NCI-H774 (cell line): ENCODE measurements around the gene XYLT1.
"Not testable (repeated sequence)": the region's sequence is repeated elsewhere in the genome, so short reads cannot be mapped to it uniquely, and the experiment has no call there.

Experiments
- DNase-seq: peaks from one replicate; lab custom pipeline; 2025; lab: John Stamatoyannopoulos, UW

Gene XYLT1

GRCh38 chr16:17491140-17491662 is 20.4 kb upstream of the XYLT1 start:
- DNase-seq: no peak

DNA sequence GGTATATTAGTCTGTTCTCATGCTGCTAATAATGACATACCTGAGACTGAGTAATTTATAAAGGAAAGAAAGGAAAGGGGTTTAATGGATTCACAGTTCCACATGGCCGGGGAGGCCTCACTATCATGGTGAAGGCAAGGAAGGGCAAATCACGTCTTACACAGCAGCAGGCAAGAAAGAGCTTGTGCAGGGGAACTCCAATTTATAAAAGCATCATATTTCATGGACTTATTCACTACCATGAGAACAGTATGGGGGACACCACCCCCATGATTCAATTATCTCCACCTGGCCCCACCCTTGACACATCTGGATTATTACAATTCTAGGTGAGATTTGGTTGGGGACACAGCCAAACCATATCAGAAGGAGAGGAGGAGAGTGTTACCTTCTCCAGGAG is 17.7 kb upstream of the XYLT1 start:
- no peak for DNase-seq

DNA sequence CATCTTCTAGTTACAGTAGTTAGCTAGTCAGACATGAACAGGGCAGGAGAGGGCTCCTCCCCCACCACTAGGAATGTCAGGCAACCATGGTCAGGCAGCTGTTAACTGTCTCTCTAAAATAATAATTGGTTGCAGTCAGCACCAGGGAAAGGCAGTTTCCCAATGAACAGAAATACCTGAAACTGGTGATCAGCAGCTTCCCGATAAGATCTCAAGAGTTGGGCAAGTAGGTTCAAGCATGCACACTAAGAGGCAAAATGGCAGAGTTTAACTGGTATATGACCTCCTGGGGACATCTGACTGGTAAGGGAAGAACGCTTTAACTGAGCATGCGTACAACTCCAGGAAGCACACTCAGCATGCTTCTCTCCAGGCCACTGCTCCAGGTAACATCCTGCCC is 12.6 kb upstream of the XYLT1 start:
- DNase-seq: no peak

GRCh38 chr16:17482341-17482740 is 11.6 kb upstream of the XYLT1 start:
- DNase-seq: not testable (repeated sequence)

DNA sequence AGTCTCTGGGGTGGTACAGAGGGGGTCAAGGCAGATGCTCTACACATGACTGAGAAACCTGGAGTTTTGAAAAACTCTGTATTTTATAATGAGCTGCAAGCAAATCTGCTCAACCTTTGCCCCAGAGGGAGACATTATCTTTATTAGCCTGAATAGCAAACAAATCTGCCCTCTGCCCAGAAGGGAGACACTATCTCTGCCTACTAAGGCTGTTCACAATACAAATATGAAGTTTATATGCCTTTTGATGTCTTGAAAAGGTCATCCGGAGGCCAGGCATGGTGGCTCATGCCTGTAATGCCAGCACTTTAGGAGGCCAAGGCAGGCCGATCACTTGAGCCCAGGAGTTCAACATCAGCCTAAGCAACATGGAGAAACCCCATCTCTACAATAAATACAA is 11.0 kb upstream of the XYLT1 start:
- DNase-seq: no peak

DNA sequence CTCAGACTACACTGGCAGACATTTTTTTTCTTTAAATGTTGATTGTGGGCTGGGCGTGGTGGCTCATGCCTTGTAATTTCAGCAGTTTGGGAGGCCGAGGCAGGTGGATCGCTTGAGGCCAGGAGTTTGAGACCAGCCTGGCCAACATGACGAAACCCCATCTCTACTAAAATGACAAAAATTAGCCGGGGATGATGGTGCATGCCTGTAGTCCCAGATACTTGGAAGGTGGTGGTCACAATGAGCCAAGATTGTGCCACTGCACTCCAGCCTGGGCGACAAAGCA is 6.4 kb upstream of the XYLT1 start:
- not testable (repeated sequence) for DNase-seq

DNA sequence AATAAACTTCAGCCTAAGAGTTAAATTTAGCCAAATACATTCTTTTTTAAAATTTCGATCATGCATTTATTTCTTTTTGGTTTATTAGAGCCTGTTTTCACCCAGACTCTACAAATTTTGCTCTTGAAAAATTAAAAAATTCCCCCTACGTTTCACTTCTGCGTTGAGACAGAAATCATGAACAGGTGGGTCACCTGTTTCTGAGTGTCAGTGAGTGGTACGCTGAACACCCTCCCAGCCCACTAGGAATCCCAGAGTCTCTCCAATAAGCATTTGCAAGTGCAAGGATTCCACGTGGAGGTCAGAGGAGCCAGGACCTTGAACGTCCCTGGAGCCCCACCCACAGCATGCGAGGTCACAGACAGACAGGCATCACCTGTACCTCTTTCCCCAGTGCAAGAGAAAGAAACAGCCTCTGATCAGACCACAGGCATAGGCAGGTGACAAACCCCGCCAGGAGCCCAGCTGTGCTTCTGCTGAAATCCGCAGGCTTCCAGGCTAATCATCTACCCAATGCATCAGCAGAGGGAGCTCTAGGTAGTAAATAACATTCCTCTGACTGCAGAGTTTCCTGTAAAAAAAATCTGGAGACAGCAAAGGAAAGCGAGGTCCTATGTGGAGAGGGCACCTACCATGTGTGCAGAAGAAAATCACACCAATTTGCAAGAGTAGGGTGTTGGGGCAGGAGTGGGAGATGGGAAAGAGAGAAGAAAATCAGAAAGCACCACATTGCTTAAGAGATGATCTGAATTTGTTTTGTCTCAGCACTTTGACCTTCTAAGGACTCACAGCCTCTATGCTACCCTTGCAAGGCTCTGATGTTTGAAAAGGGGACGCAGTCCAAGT is 5.9 kb upstream of the XYLT1 start:
- DNase-seq: peak; percentile 67

DNA sequence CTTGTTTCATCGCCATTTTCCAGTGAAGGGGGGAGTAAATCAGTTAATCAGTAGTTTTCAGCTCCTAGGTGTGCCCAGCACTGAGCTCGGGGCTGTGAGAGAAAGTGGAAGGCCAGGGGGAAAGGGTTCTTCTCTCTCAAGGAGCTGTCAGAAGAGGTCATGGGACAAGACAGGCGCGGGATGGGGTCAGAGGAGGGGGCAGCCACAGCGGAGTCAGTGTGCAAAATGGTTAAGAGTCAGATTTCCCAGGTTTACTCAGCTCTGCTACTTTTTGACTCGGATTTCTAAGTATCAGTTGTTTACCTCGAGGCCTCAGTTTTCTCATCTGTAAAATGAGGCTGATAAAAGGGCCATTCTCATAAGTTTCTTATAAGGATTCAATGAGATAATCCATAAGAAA is 4.3 kb upstream of the XYLT1 start:
- no peak for DNase-seq

DNA sequence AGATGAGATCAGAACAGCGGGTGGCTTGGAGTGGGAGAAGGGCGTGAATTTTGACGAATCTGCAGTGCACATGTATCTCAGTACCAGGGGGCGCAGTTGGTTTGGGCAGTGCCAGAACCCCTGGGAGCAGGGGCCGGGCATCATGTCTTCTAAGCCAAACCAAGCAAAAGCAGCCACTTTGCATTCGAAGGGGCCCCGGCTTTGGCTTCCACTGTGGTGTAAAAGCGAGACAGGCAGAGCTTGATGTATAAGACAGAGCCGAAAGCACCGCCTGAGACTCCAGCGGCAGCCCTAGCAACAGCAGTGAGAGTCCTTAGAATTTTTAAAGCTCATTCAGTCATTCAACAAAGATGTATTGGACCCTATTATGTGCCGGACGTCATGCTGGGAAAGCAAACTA is 3.8 kb upstream of the XYLT1 start:
- no peak for DNase-seq

DNA sequence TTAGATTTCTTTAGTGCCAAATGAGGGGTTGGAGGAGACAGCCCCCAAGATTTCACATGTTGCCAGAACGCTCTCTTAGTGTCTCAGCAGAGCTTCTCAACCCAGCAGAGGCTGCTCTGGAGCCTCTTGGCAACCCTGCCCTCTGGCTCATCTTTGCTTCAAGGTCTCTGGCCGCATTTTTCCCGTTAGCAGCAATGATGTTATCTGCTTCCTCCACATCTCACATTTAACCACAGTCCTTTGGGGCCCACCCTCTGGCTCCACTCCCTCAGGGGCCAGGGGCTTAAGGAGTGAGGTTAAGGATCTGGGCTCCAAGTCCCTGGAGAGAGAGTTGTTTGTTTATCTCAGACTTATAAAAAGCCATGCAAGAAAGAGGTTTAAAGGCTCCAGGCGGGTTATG is 3.3 kb upstream of the XYLT1 start:
- DNase-seq: no peak

- no peak for DNase-seq
These were observed 1.1 kb upstream of the XYLT1 start for GRCh38 chr16:17471719-17472461.

GRCh38 chr16:17470182-17470907 is 415 bp downstream of the XYLT1 start:
- no peak for DNase-seq

GRCh38 chr16:17469741-17470181 is 999 bp downstream of the XYLT1 start:
- DNase-seq: no peak

GRCh38 chr16:17469011-17469740 is 1.6 kb downstream of the XYLT1 start:
- DNase-seq: no peak

- DNase-seq: no peak
These were observed 2.1 kb downstream of the XYLT1 start for GRCh38 chr16:17468611-17469010.

GRCh38 chr16:17467923-17468540 is 2.7 kb downstream of the XYLT1 start:
- DNase-seq: peak; percentile 14

- no peak for DNase-seq
These were observed 3.9 kb downstream of the XYLT1 start for GRCh38 chr16:17466876-17467275.

DNA sequence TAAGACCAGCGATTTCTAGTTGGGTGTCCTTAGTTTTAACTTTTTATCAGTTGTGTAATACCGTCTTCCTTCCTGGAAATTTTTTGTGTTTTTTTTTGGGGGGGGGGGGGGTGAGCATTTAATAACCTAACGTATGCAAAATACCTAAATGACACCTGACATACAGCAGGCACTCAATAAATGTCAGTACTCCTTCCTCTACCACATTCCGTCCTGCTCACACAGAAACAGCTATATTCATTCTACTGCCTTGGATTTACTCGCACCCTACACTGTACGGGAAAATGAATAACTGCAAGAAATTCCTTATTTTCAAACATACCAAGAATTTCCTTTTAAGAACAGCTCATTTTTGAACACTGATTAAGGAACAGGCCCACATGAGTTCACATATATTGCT is 5.3 kb downstream of the XYLT1 start:
- no peak for DNase-seq

DNA sequence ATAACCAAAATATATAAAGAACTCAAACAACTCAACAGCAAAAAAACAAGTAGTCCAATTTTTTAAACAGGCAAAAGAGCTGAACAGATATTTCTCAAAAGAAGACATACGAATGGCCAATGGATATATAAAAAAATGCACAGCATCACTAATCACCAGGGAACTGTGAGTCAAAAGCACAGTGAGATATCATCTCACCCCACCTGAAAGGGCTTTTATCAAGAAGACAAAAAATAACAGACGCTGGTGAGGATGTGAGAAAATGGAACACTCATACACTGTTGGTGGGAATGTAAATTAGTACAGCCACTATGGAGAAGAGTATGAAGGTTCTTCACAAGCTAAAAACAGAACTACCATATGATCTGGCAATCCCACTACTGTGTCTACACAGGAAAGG is 7.4 kb downstream of the XYLT1 start:
- no peak for DNase-seq

DNA sequence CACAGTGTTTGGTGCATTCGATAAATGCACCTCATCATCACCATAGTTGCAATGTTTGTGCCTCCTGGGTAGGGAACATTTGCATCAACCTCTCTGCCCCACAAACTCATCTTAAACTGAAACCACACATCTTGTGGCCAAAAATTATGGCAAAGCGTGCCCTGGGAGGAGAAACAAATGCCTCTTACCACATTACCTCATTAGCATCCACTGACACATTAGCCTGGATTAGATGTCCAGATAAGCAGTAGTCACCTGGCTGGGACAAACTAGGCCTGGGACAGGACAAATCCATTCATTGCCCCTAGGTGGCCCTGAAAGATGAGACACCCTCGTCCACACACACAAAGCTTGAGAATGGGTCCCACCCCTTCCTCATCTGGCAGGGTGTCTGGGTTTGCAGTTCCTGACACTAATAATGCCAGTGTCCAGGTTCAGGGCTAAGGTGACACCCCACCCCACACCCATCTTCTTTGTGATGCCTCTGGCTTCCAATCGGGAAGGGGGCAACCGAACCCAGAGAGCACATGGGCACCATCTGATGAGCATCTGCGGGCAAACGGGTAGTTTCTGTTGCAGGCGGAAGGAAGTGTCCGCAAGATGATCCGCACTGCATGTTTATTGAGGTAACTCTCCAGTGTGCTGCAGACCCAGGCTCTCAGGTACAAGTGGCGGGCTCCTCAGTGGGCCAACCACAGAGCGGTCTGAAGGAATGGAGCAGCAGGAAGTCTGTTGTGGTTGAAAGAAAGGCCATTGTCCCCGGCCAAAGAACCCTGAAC is 8.6 kb downstream of the XYLT1 start:
- no peak for DNase-seq

DNA sequence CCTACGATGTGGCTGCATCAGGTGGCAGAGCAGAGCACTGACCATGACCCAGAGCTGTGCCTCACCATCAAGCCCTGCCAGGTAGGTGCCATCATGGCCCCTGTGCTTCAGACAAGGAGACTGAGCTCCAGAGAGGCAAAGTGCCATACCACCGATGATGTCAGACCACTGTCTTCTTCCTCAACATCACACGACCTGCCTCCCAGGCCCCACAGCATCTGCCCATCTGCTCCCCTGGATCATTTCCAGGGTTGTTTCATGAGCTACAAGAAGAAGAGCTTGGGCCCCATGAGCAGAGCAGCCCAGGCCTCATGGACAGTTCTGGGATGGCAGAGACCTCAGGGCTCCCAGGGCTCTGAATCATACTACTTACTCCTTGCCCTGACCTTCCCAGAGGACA is 9.9 kb downstream of the XYLT1 start:
- DNase-seq: no peak
